Measurements from ENCODE around the gene AGBL2. TPM values are rescaled to one million over a fixed set of nuclear protein-coding genes. Genes with fewer than 3 reads are reported as not detected.

Gene AGBL2
- total RNA-seq, 4 donors from 2014 or later = 0.22 to 0.85 TPM; not detected in 2

- TF ChIP-seq CTCF (IDR thresholded peaks at IDR 0.05; ENCODE audit: low read depth) = no peak
Observed at GRCh38 chr11:47659276-47659675, 55.9 kb downstream of the AGBL2 start.

DNA sequence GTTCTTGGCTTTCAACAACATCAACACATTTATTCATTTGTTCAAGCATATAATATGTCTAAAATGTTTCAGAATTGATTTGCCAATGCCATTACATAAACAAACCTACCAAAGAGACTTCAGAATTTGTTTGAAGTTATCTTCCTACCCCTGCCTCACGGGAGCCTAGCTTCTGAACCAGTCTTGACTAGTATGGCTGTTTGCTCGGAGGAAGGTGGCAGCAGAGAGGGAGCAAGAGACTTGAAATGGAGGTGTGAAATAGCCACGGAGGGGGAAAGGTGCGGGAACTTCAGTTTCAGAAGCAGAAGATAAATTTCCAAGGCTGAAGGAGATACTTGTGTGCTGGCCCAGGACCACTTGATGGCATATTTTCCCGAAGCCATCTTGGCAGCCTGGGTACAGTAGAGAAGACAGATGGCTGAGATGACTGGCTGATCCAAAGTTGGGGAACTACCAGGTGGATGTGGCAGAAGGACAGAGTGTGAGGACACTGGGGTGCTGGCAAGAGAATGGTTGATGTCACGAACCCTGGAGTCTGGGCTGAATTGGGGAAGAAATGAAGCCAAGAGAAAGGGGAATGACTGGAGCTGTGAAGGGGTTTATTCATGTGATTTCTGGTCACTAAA, 58.8 kb downstream of the AGBL2 start:
- TF ChIP-seq CTCF (IDR thresholded peaks at IDR 0.05; ENCODE audit: low read depth) = no peak

DNA sequence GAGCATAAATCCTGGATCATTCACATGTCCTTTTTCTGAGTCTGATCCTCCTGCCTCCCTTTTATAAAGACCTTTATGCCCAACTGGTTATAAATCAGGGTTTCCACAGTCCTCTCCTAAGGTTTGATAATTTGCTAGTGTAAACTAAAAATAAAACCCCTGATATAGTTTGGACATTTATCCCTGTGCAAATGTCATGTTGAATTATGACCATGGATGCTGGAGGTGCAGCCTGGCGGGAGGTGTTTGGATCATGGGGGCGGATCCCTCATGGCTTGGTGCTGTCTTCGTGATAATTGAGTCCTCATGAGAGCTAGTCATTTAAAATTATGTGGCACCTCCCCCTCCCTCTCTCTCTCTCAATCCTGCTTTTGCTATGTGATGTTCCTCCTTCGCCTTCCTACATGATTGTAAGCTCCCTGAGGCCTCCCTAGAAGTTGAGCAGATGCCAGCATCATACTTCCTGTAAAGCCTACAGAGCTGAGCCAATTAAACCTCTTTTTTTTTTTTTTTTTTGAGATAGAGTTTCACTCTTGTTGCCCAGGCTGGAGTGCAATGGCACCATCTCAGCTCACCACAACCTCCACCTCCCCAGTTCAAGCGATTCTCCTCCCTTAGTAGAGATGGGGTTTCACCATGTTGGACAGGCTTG, 63.2 kb downstream of the AGBL2 start:
- no peak for TF ChIP-seq CTCF (IDR thresholded peaks at IDR 0.05; ENCODE audit: low read depth)

DNA sequence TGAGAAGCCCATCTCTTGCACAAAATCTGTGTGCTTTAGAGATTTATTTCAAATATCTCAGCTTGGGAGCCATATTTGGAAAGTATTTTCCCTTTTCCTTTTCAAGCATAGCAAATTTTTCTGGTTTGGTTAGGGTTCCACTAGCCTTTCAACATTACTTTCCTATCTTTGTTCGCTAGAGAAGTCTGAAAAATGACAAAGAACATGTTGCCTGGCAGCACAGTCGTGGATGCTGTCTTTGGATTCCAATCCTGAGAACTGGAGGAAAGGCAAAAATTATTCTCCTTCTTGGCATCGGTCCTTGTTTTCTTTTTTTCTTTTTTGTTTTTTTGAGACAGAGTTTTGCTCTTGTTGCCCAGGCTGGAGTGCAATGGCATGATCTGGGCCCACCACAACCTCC, 65.9 kb downstream of the AGBL2 start:
- TF ChIP-seq CTCF (IDR thresholded peaks at IDR 0.05; ENCODE audit: low read depth) = no peak

GRCh38 chr11:47646019-47646418, 69.2 kb downstream of the AGBL2 start:
- TF ChIP-seq CTCF (IDR thresholded peaks at IDR 0.05; ENCODE audit: low read depth) = no peak

DNA sequence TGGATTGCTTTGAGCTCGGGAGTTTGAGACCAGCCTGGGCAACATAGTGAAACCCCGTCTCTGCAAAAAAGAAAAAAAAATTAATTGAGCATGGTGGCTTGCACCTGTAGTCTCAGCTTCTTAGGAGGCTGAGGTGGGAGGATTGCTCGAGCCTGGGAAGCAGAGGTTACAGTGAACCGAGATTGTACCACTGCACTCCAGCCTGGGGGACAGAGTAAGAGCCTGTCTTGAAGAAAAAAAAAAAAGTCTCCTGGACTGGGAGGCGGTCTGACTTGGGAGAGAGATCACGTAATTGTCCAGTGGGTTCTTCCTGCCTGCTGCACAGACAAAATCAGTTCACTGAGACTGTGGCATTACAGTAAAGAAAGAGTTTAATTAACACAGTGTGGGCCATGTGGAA, 69.7 kb downstream of the AGBL2 start:
- no peak for TF ChIP-seq CTCF (IDR thresholded peaks at IDR 0.05; ENCODE audit: low read depth)

GRCh38 chr11:47642099-47642855, 72.9 kb downstream of the AGBL2 start, which contains the start of gene MTCH2:
MTCH2 (minus strand) TSS chr11:47642559; CDS start chr11:47642465, 94 bp downstream.
- no peak for TF ChIP-seq CTCF (IDR thresholded peaks at IDR 0.05; ENCODE audit: low read depth)
